ENCODE measurements around the gene TEX36.
"Not testable (repeated sequence)": the region's sequence is repeated elsewhere in the genome, so short reads cannot be mapped to it uniquely, and the experiment has no call there.

TEX36 gene

DNA sequence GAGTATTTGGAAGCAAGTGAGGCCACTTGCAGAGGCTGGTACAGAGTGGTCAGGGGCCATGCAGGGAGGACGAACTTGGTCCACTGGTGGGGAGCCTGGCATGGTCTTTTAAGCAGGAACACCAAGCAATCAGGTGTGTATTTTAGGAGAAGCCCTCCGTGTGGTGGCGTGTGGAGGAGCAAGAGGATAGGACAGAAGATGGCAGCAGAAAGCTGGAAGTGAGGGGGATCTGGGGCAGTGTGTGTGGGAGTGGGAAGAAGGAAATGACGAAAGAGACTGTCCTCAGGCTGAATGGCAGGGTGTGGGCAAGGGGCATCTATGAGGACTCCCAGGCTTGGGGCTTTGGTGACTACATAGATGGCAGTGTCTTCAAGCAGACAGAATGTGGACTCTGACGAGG, 51.2 kb downstream of the TEX36 start:
- no peak for DNase-seq (ENCODE audit: low spot score)

DNA sequence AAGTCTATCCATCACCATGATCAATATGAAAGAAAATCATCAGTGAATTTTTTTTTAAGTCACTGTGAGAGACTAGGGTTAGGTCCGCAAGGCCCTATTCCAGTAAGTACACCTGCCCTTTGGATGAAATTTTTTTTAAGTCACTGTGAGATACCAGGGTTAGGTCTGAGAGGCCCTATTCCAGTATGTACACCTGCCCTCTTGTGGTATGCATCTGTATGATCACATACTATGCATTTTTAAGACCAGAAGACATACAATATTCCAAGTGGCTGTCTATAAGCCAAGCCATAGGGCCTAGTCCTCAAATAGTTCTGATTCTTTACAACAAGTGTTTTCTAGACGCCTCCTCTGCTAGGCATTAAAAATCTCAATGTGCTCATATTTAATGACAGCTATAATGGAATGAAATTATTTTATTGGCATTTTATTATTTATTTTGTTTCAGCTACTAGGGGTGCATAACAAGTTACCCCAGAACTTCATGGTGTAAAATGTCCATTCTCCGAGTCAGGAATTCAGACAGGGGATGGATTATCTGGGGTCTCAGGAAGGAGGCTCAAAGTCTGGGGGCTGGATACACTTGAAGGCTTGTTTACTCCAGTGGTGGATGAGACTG, 53.1 kb downstream of the TEX36 start:
- DNase-seq (ENCODE audit: low spot score): peak; percentile 15

DNA sequence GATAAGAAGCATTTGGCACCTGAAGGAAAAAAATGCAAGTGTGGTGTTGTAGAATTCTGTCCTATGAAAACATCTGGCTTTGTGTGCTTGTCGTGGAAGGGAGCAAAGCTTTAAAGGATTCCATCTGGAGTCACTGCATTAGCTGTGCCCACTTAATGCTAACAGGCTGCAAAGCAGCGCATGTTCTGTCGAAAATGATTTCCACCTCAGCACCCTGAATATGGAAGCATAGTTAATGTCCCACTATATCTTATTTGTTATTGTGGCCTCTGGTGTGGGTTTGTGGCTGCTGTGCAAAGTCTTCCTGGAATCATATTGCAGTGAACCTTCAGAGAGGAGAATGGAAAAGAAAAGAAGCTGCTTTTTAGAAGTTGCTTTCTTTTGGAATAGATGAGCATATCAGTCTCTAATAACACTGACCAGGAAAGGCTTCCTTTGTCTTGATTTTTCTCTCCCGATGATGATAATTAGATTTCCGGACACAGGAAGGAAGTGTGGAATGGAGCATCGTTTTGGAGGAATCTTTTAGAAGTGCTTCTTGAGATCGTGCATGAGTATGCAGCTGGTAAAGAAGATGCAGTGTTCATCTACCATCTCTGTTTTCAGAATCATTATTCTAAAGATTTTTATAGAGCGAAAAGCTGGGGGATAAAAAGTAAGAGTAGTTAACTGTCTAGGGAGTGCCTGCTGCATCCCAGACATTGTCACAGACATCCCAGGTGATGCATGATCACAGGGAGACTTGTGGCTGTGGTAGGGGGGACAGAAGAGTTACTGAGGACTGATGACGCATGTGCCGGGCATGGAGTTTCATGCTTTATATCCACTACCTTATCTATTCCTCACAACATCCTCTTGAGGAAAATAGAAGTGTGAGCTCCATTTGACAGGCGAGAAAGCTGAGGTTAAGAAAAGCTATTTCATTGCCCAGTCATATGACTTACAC, 54.6 kb downstream of the TEX36 start:
- DNase-seq (ENCODE audit: low spot score): no peak

DNA sequence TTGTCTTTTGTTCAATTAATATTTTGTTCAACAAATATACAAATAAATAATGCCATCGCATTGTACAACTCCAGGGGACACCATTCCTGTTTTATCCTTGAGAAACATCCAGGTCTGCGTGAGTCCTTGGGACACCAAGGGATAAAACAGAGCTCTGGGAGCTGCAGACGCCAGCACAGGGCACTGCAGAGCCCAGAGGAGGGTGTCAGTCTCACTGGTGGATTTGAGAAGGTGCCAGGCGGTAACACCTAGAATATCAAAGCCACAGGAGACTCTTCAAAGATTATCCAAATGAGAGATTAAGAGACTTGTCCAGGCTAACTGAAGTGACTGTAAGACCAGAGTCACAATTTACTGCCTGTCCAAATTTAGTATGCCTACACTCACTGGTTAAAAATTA, 55.3 kb downstream of the TEX36 start:
- no peak for DNase-seq (ENCODE audit: low spot score)

DNA sequence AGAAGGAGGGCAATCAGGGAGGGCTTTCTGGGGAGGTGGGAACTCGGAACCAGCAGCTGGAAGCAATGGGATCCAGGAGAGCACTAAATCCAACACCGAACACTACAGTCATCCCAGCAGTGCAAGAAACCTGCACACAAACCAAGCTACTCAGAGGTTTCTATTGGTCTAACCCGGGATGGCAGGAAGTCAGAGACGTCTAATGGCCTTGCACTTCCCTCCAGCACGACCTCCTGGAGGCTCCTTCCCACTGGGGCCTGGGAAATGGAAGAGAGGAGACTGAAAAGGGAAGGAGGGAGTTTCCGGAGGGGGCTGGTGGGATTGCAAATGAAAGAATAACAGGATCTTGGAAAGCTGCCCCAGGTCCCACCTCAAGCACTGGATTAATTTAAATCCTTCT, 56.3 kb downstream of the TEX36 start:
- no peak for DNase-seq (ENCODE audit: low spot score)

DNA sequence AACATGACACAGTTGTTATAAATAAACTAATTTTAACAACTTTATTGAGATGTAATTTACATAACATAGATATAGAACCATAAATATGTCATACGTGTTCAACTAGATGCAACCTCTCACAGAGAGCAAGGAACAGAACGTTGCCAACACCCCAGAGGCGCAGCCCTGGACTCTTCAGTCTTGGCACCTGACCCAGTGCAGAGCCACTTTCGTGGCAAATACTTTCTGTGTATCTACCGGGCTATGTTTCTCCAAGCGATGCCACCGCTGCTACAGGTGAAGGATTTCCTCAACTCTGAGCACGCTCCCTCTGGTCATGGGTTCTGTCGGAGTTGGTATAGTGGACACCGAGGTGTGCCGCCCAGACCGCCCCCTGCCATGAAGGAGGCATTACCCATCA, 57.4 kb downstream of the TEX36 start:
- DNase-seq (ENCODE audit: low spot score): no peak

DNA sequence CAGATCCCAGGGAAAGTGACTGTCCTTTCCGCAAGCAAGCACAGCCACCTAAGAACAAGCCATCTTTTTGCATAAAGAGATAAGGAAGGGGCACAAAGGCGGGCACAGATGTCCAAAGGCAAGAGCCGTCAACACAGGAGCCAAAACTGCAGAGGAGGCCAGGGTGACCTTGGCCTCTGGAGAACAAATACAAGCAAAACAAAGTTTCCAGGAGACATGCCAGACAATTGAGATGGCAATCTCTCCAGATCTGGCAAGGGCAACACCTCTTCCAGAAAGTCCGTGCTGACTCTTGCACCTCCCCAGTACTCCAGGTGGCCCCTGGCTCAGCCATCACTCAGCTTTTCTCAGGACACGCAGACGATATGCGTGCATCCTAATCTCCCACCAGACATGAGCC, 58.2 kb downstream of the TEX36 start:
- DNase-seq (ENCODE audit: low spot score): no peak

DNA sequence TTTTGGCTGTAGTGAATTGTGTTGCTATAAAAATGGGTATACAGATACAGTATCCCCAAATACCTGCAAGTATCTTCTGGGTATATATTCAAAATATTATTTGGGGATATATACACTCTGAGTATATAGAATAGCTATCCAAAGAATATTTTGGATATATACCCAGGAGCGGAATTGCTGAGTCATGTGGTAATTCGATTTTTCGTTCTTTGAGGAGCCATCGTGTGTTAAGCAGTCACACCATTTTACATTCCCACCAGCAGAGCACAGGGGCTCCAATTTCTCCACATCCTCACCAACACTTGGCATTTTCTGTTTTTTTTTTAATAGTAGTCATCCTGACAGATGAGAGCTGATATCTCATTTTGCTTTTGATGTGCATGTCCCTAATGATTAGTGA, 61.9 kb downstream of the TEX36 start:
- DNase-seq (ENCODE audit: low spot score): no peak

DNA sequence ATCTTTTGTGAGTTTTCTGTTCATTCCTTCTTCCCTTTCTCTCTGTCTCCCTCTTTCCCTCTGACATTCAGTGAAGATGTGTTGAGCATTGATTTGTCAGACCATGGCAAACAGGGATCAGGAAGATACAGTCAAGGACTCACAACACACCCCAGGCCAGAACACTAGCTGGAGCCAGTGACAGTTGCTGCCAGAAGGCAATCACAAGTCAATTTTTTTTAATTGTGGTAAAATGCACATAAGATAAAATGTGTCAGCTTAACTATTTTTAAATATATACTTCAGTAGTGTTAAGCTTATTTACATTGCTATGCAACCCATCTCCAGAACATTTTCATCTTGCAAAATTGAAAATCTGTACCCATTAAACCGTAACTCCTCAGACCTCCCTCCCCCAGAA, 62.6 kb downstream of the TEX36 start:
- DNase-seq (ENCODE audit: low spot score): no peak

DNA sequence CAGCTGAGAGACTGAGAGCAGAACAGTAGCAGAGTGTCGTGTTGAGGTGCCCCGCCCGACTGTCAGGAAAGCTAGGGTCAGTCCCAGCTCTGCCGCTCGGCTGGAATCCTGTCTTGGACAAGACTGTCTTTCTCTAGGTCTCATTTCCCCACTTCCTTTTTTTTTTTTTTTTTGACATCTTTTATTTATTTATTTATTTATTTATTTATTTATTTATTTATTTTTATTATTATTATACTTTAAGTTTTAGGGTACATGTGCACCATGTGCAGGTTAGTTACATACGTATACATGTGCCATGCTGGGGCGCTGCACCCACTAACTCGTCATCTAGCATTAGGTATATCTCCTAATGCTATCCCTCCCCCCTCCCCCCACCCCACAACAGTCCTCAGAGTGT, 69.9 kb downstream of the TEX36 start:
- DNase-seq (ENCODE audit: low spot score): not testable (repeated sequence)

DNA sequence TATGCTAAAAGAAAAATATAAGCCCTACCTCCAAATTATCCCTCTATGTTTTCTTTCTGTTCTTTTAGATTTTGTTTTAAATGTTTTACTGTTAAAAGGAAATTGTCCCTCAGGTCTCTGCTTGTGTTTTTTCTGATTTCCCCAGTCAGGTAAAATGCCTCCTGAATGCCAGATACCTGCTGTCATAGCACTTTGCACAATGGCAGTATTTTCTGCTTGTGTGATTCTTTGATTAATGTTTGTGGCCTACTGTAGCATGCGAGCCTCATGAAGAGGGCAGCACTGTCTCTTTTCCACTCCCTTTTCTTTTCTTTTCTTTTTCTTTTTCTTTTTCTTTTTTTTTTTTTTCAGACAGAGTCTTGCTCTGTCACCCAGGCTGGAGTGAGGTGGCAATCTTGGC, 71.2 kb downstream of the TEX36 start:
- no peak for DNase-seq (ENCODE audit: low spot score)

DNA sequence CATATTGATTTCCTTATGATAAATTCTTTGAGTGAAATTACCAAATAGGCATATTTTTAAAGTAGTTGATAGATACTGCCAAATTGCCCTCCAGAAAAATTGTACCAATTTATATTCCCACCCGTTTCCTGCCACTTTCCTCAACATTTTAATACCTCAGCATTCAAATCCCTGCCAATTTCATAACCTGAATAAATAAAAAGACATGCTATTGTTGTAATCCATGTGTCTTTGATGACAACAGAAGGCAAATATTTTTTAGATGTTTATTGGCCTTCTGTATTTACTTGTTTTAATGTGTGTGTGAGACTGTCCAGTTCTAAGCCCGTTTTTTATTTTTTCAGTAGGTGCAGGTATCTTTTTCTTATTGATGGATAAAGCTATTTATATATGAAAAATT, 71.7 kb downstream of the TEX36 start:
- no peak for DNase-seq (ENCODE audit: low spot score)

DNA sequence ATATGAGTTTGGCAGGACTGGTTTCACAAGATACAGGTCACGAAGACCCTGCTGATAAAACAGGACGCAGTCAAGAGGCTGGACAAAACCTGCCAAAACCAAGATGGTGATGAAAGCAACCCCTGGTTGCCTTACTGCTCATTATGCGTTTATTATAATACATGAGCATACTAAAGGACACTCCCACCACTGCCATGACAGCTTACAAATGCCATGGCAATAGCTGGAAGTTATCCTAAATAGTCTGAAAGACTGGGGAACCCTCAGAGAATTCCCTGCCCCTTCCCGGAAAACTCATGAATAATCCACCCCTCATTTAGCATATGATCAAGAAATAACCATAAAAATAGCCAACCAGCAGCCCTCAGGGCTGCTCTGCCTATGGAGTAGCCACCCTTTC, 73.1 kb downstream of the TEX36 start:
- no peak for DNase-seq (ENCODE audit: low spot score)

DNA sequence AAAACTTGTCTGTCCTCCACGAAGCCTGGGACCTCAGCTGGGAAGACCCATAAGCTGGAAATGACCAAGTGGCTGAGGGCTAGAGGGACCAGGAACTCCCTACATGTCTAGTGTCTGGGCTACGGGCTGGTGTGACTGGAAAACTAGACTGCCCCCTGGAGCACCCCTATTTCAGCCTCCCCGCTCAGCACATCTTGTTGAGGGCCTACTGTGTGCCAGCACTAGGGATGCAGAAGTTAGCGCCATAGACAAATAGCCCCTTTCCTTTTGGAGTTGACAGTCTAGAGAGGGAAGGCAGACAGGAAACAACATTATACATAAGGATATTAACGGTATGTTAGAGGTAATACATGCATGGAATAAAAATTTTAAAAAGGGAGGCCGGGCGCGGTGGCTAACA, 74.5 kb downstream of the TEX36 start:
- no peak for DNase-seq (ENCODE audit: low spot score)

DNA sequence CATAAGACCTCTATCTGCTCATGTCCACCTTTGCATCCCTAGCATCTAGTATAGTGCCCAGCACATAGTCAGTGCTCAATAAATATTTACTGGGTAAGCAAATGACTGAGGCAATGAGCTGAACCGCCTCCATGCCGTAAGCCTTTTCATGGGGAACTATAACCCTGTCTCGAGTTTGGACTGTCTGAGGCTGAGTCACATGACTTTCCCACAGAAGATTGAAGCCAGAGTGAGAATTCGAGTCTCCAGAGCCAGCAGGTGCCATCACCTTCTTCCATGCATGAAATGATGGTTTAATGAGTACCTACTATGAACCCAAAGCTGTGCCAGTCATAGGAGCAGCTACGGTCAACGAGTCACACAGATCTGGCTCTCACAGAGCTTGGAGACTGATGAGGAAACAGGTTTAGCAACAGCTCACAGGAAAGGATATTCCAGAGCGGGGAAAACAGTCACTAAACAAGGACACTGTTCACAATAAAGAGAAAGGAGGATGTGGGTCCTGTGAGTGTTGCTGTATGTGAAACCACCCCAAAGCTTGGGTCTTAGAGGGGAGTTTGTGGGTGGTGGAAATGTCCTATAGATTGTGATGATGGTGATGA, 75.2 kb downstream of the TEX36 start:
- DNase-seq (ENCODE audit: low spot score): no peak

DNA sequence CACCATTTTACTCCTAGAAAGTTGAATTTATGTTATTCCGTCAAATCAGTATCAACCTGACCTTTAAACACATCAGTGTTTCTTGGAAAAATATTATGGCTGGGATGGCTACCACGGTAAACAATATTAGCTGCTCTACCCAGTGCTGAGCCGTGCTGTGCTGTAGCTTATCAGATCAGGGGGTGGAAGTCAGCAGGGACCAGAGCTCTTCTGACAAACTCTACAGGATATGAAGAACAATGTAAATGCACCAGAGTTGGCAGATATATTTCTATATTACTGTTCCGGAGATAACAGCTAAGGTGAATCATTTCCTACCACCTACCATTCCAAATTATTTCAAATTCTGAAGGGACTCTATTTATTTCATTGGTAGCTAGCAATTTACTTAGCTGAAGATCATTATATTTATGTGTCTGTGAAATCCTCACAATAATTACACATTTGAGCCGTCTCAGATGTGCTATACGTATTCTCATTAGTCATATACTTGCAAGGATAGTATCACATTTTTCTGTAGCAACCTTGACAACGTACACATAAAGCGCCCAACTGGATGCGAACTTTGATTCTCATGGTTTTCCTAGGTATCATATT, 76.5 kb downstream of the TEX36 start:
- DNase-seq (ENCODE audit: low spot score): no peak
